HG03060 (cell line): ENCODE results near the gene GAGE13.
"Not testable (repeated sequence)": the region's sequence is repeated elsewhere in the genome, so short reads cannot be mapped to it uniquely, and the experiment has no call there.

Source experiments
- ATAC-seq: cut with Tn5 transposase; IDR thresholded peaks from one replicate; pipeline ENCODE4 v1.9.1; 2021; ENCODE audit warnings: low read depth, moderate number of reproducible peaks; ENCODE audit not compliant: unreplicated experiment

GAGE13 gene

DNA sequence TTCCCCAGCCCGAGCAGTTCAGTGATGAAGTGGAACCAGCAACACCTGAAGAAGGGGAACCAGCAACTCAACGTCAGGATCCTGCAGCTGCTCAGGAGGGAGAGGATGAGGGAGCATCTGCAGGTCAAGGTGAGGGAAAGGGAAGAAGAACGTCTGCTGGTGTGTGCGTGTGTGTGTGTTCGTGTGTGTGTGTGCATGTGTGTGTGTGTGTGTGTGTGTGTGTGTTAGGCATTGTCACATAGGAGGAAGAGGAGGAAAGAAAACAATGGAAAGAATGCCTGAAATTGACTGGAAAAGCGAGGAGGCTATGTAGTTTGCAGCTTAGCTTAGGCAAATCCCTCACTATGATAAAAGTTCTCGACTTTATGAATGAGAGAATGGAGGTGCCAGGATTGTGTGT is 7.6 kb upstream of the GAGE13 start:
- not testable (repeated sequence) for ATAC-seq

DNA sequence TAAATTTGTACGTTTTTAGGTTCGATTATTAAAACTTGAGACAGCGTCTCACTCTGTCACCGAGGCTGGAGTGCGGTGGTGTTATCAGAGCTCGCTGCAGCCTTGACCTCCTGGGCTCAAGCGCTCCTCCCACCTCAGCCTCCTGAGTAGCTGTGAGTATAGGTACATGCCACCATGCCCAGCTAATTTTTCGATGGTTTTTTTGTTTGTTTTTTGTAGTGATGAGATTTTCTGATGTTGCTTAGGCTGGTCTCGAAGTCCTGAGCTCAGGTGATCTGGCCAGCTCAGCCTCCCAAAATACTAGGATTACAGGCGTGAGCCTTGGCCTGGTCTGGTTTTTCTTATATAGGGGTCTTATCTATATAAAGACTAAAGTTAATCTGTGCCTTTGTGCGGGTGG is 961 bp upstream of the GAGE13 start:
- ATAC-seq: not testable (repeated sequence)

- not testable (repeated sequence) for ATAC-seq
Observed at GRCh38 chrX:49331841-49332240, 459 bp downstream of the GAGE13 start.

GRCh38 chrX:49341449-49341848 is 10.1 kb downstream of the GAGE13 start:
- ATAC-seq: not testable (repeated sequence)

- ATAC-seq: not testable (repeated sequence)
Observed at GRCh38 chrX:49344496-49345175, 13.3 kb downstream of the GAGE13 start.

GRCh38 chrX:49345402-49345801 is 14.0 kb downstream of the GAGE13 start:
- ATAC-seq: not testable (repeated sequence)

- ATAC-seq: not testable (repeated sequence)
Observed at GRCh38 chrX:49346150-49346549, 14.8 kb downstream of the GAGE13 start.
